HFF-Myc (cell line): Measurements from ENCODE around the gene GPR65.

ENCODE experiments used
- DNase-seq: peaks from one replicate; pipeline ENCODE4 v3.0.0-alpha.2; 2011; ENCODE audit warnings: low read depth; ENCODE audit errors: extremely low read depth
- H3K4me3 ChIP-seq: replicated peaks from 2 replicates; pipeline ENCODE4 v1.5.1; 2011; ENCODE audit warnings: low read depth, mild to moderate bottlenecking, control low read depth, low read length
- CTCF ChIP-seq: IDR thresholded peaks from 2 replicates; pipeline ENCODE4 v1.5.1; 2012; ENCODE audit warnings: mild to moderate bottlenecking, low read depth, low read length, control low read depth; ENCODE audit errors: missing control alignments

The GPR65 gene

DNA sequence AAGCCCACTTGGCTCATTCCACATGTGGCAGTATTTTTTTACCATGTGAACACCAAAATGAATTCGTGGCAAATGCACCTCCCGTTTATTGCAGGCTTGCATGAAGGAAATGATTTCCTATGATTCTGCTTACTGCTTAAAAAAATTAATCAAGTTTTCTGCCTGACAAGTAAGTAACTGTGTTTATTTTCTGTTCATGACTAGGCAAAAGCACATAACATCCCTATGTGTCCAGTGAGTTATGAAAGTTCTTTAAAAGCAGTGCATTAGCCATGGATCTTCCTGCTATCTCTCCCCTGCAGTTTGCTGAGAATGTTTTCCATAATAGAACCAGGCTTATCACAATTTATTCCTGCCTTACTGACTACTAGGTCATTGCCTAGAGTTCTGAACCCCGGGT is 20.4 kb downstream of the GPR65 start:
- no peak overlapping the region for H3K4me3 ChIP-seq
- no peak for DNase-seq
- no peak for TF ChIP-seq CTCF

- no peak for TF ChIP-seq CTCF
- no peak for DNase-seq
- no peak overlapping the region for H3K4me3 ChIP-seq
These were observed 22.0 kb downstream of the GPR65 start for GRCh38 chr14:88026890-88027289.

DNA sequence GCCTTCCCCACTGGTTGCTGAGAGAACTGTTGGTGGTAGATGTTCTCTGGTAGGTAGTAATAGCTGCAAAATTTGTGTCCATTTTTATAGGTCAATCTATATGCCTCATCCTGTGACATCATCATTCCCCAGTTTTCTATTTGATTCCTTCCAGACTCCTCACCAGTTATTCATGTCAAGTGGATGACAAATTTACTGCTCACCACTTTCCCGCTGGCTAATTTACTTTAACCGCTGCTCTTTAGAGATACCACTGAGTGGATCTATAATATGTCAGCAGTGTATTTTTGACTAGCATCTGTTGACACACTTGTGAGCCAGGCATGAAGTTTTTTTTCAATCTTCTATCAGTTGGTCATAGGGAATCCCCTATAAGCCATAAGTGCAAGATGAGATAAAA is 24.6 kb downstream of the GPR65 start:
- no peak for DNase-seq
- TF ChIP-seq CTCF, result no peak
- H3K4me3 ChIP-seq, result no peak overlapping the region

DNA sequence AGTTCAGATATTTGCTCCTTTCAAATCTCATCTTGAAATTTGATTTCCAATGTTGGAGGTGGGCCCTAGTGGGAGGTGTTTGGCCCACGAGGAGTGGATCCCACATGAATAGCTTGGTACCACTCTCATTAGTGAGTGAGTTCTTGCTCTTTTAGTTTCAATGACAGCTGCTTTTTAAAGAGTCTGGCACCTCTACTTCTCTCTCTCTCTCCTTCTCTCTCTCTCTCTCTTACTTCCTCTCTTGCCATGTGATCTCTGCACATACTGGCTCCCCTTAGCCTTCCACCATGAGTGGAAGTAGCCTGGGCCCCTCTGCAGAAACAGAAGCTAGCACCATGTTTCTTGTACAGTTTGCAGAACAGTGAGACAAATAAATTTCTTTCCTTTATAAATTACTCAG is 25.1 kb downstream of the GPR65 start:
- no peak for DNase-seq
- TF ChIP-seq CTCF, result no peak
- no peak overlapping the region for H3K4me3 ChIP-seq

GRCh38 chr14:88030892-88031291 is 26.0 kb downstream of the GPR65 start:
- no peak for DNase-seq
- no peak for TF ChIP-seq CTCF
- no peak overlapping the region for H3K4me3 ChIP-seq

DNA sequence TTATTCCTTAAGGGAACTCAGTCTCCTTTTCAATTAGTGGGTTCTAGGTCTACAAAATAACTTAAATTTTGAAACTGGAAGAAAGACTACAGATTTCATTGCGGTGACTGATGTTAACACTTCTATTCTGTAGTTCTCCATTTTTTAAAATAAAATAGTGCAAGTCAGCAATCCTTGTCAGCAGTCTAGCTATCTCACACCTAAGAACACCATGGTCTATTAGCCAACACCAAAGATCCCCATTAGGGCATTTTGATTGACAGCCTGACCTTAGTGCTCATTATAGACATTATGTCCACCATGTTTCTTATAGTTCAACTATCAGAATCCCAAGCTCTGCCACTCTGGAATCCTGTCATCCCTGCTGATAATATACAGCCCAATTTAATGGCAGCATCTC is 27.4 kb downstream of the GPR65 start:
- TF ChIP-seq CTCF, result no peak
- H3K4me3 ChIP-seq, result no peak overlapping the region
- DNase-seq, result no peak

DNA sequence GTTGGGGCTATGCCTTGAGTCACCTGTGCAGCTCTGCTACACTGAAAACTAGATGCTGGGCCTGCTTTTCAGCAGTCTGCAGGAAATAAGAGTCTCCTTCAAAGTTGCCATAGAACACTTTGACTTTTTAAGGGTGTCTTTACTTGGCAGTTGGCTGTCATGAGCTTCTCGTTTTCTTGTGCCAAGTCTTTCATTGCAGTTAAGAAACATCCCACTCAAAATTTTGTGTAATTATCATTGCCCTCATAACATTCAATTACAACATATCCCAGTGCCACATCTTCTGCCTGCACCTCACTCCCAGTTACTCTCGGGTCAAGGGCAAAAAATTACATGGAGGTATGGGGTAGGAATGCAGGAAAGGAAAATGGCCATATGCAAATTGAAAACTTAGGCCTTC is 29.1 kb downstream of the GPR65 start:
- no peak for TF ChIP-seq CTCF
- DNase-seq, result no peak

More for the DNA sequence above, 29.1 kb downstream of the GPR65 start:
- H3K4me3 ChIP-seq, result no peak overlapping the region
